Sigmoid colon (tissue), 7 donors: ENCODE results near the gene ATRAID. TPM values are rescaled to one million over a fixed set of nuclear protein-coding genes. Genes with fewer than 3 reads are reported as not detected.

Experiments used
- DNase-seq: peaks from one replicate; pipeline ENCODE4 v3.0.0-alpha.2; 2019
- H3K27ac ChIP-seq, 4 donors: fragments of 200-600 bp; sonication (generic); one replicate each; pipeline ENCODE4 v1.5.1; 2016 to 2019; ENCODE audit warnings: mild to moderate bottlenecking in 1 of 4
- H3K27me3 ChIP-seq, 3 donors: fragments of 200-600 bp; sonication (generic); one replicate each; pipeline ENCODE4 v1.5.1; 2019; ENCODE audit warnings: mild to moderate bottlenecking in 1 of 3
- H3K36me3 ChIP-seq, 4 donors: fragments of 200-600 bp; sonication (generic); one replicate each; pipeline ENCODE4 v1.5.1; 2016 to 2019
- H3K4me1 ChIP-seq, 4 donors: fragments of 200-600 bp; sonication (generic); one replicate each; pipeline ENCODE4 v1.5.1; 2017 to 2019
- H3K4me3 ChIP-seq, 4 donors: fragments of 200-600 bp; sonication (generic); one replicate each; pipeline ENCODE4 v1.5.1; 2017 to 2019; ENCODE audit warnings: mild to moderate bottlenecking in 2 of 4, moderate library complexity in 1 of 4
- H3K9me3 ChIP-seq, 4 donors: fragments of 200-600 bp in 3 of 4; sonication (generic) in 3 of 4; one replicate each; pipeline versions ENCODE4 v1.5.1 to v1.6.1; 2013 to 2019
- CTCF ChIP-seq, 4 experiments: fragments of 450-650 bp in 3 of 4; fragments of 200-600 bp in 1 of 4; IDR thresholded peaks; one replicate each; pipeline ENCODE4 v1.5.1; 2016 to 2019; ENCODE audit warnings: antibody characterized with exemption in 4 of 4, mild to moderate bottlenecking in 3 of 4, moderate library complexity in 2 of 4
- EP300 ChIP-seq, 4 donors: sonication (generic); formaldehyde crosslinking; IDR thresholded peaks; one replicate each; pipeline ENCODE4 v1.6.1; 2017; ENCODE audit warnings: antibody characterized with exemption in 4 of 4
- POLR2A ChIP-seq, 2 donors: fragments of 450-650 bp; IDR thresholded peaks; one replicate each; pipeline ENCODE4 v1.6.1; 2016; ENCODE audit warnings: antibody characterized with exemption in 2 of 2, mild to moderate bottlenecking in 2 of 2, moderate library complexity in 2 of 2
- POLR2AphosphoS5 ChIP-seq, 4 donors: sonication (generic); formaldehyde crosslinking; IDR thresholded peaks; one replicate each; pipeline ENCODE4 v1.6.1; 2017; ENCODE audit warnings: antibody characterized with exemption in 4 of 4
- WGBS, 2 donors: extraction: QIAGEN DNeasy Blood & Tissue Kit; methylation state at CpG; one replicate each; pipeline ENCODE4 v1.1.7; 2013; 5-methylcytosine and 5-hydroxymethylcytosine counted together
- intact Hi-C: fragments of 100-400 bp; cut with DNase I; formaldehyde crosslinking; loops from one replicate; pipeline ENCODE4 v1.15.1; 2023
- polyA plus RNA-seq, 3 donors: library from polyadenylated mRNA; stranded (reverse); fragments of 200-250 nt; gene quantifications; one replicate each; pipeline ENCODE4 v1.2.3, GENCODE V29; 2013
- total RNA-seq, 4 donors: library from RNA; depleted of rRNA; stranded (reverse); fragments of >200 nt; gene quantifications; one replicate each; pipeline ENCODE4 v1.1.0, GENCODE V29; 2016
- donor health status: healthy with polysubstance abuse.
- donor health status: Bipolar disorder and iron deficiency.
- donor health status: healthy.

ATRAID gene
- total and polyA plus RNA-seq, 7 donors, result 58.5 to 226 (median 128) TPM

- DNase-seq, result no peak
- no peak for TF ChIP-seq CTCF (IDR thresholded peaks at IDR 0.05)
- TF ChIP-seq POLR2AphosphoS5 (IDR thresholded peaks at IDR 0.05), result no peak
- no peak for TF ChIP-seq EP300 (IDR thresholded peaks at IDR 0.05)
- TF ChIP-seq POLR2A (IDR thresholded peaks at IDR 0.05), result no peak
Measured at GRCh38 chr2:27178469-27178868, 33.4 kb upstream of the ATRAID start.

GRCh38 chr2:27179344-27180000, 32.4 kb upstream of the ATRAID start:
- intact Hi-C loops, result no loop called here
- no peak for DNase-seq
- Histone ChIP-seq H3K4me3 (no peak overlapping the region), H3K9me3 (no peaks in the 10 kb centered on the region), H3K36me3 (no peaks in the 10 kb centered on the region), H3K4me1 (no peaks in the 10 kb centered on the region), H3K27me3 (peaks cover 0 to 6% (median 0%) of the 10 kb centered on the region in 3 donors), H3K27ac (no peak overlapping the region)
- TF ChIP-seq POLR2AphosphoS5 (IDR thresholded peaks at IDR 0.05), result no peak
- TF ChIP-seq EP300 (IDR thresholded peaks at IDR 0.05), result no peak
- TF ChIP-seq CTCF (IDR thresholded peaks at IDR 0.05), result no peak
- WGBS, 2 donors, result 66 to 73% methylated on average over 3 of the region's 3 CpGs

More at GRCh38 chr2:27178469-27178868, 33.4 kb upstream of the ATRAID start:
- no peaks in the 10 kb centered on the region for H3K4me1 ChIP-seq
- H3K4me3 ChIP-seq, result no peak overlapping the region
- H3K27me3 ChIP-seq, result peaks cover 0 to 6% (median 0%) of the 10 kb centered on the region in 3 donors
- WGBS, 2 donors, result 89 to 93% methylated on average over 3 of the region's 3 CpGs
- no peak overlapping the region for H3K27ac ChIP-seq
- H3K36me3 ChIP-seq, result no peaks in the 10 kb centered on the region
- no peaks in the 10 kb centered on the region for H3K9me3 ChIP-seq
- intact Hi-C loops, result no loop called here

GRCh38 chr2:27182346-27182745, 29.5 kb upstream of the ATRAID start:
- no peak for TF ChIP-seq EP300 (IDR thresholded peaks at IDR 0.05)
- no peak for TF ChIP-seq POLR2AphosphoS5 (IDR thresholded peaks at IDR 0.05)
- TF ChIP-seq POLR2A (IDR thresholded peaks at IDR 0.05), result no peak
- no peak for TF ChIP-seq CTCF (IDR thresholded peaks at IDR 0.05)
- WGBS, 2 donors, result 67 to 79% methylated on average over 4 of the region's 4 CpGs
- H3K36me3 ChIP-seq, result no peaks in the 10 kb centered on the region
- H3K4me3 ChIP-seq, result no peak overlapping the region
- H3K4me1 ChIP-seq, result peaks cover 0 to 10% (median 4%) of the 10 kb centered on the region in 4 donors
- H3K27ac ChIP-seq, result no peak overlapping the region
- no peaks in the 10 kb centered on the region for H3K9me3 ChIP-seq
- DNase-seq, result no peak
- intact Hi-C loops, result no loop called here
- H3K27me3 ChIP-seq, result peaks cover 0 to 6% (median 0%) of the 10 kb centered on the region in 3 donors

- Histone ChIP-seq H3K36me3 (no peaks in the 10 kb centered on the region), H3K9me3 (no peaks in the 10 kb centered on the region), H3K27ac (peak overlapping the region in 2 of 4 donors; percentile 51 to 65), H3K4me3 (no peak overlapping the region), H3K4me1 (peaks cover 0 to 10% (median 4%) of the 10 kb centered on the region in 4 donors), H3K27me3 (no peaks in the 10 kb centered on the region)
- WGBS, 2 donors, result 75% methylated on average over 4 of the region's 4 CpGs
- TF ChIP-seq POLR2A (IDR thresholded peaks at IDR 0.05) (no peak), CTCF (IDR thresholded peaks at IDR 0.05) (no peak), EP300 (IDR thresholded peaks at IDR 0.05) (no peak), POLR2AphosphoS5 (IDR thresholded peaks at IDR 0.05) (no peak)
- DNase-seq, result no peak
- intact Hi-C loops, result no loop called here
Measured at GRCh38 chr2:27184115-27184514, 27.7 kb upstream of the ATRAID start.
